HEK293T (cell line): Measurements from ENCODE around the gene FBXO34.
"Not testable (repeated sequence)": the region's sequence is repeated elsewhere in the genome, so short reads cannot be mapped to it uniquely, and the experiment has no call there.

Experiments used
- CTCF ChIA-PET: fragments of 350-600 bp; formaldehyde crosslinking; extraction: SDS; loops from one replicate; lab custom pipeline; 2021; ENCODE audit warnings: antibody characterized with exemption, inconsistent platforms; lab: Yijun Ruan, JAX
- POLR2A ChIA-PET: fragments of 350-600 bp; formaldehyde crosslinking; extraction: SDS; loops from one replicate; lab custom pipeline; 2020; ENCODE audit warnings: antibody characterized with exemption, inconsistent platforms; lab: Yijun Ruan, JAX
- DNase-seq: peaks from one replicate; pipeline ENCODE4 v3.0.0; 2012; ENCODE audit warnings: mixed read lengths; ENCODE audit errors: extremely low spot score
- ARNT ChIP-seq: fragments of 450-650 bp; IDR thresholded peaks from 2 replicates; pipeline ENCODE4 v1.6.1; 2017; ENCODE audit warnings: mild to moderate bottlenecking
- BHLHE40 ChIP-seq: fragments of 450-650 bp; IDR thresholded peaks from 2 replicates; pipeline ENCODE4 v1.6.1; 2016; ENCODE audit warnings: mild to moderate bottlenecking, moderate library complexity, borderline replicate concordance
- CTBP1 ChIP-seq: fragments of 450-650 bp; IDR thresholded peaks from 2 replicates; pipeline ENCODE4 v1.6.1; 2016; ENCODE audit warnings: borderline replicate concordance
- ELF4 ChIP-seq: fragments of 450-650 bp; IDR thresholded peaks from 2 replicates; pipeline ENCODE4 v1.6.1; 2017; ENCODE audit warnings: antibody characterized with exemption
- FOXA1 ChIP-seq: fragments of 450-650 bp; IDR thresholded peaks from 2 replicates; pipeline ENCODE4 v1.6.1; 2016; ENCODE audit warnings: mild to moderate bottlenecking
- FOXK2 ChIP-seq: fragments of 450-650 bp; IDR thresholded peaks from 2 replicates; pipeline ENCODE4 v1.6.1; 2016; ENCODE audit warnings: mild to moderate bottlenecking
- FOXM1 ChIP-seq: fragments of 450-650 bp; IDR thresholded peaks from 2 replicates; pipeline ENCODE4 v1.6.1; 2017; ENCODE audit warnings: mild to moderate bottlenecking, borderline replicate concordance
- HDGF ChIP-seq: fragments of 450-650 bp; IDR thresholded peaks from 2 replicates; pipeline ENCODE4 v1.6.1; 2017; ENCODE audit warnings: antibody characterized with exemption, borderline replicate concordance
- L3MBTL2 ChIP-seq: fragments of 450-650 bp; conservative IDR thresholded peaks from 2 replicates; pipeline ENCODE4 v1.6.1; 2016; ENCODE audit warnings: mild to moderate bottlenecking
- LEF1 ChIP-seq: fragments of 450-650 bp; IDR thresholded peaks from 2 replicates; pipeline ENCODE4 v1.6.1; 2017; ENCODE audit warnings: mild to moderate bottlenecking, borderline replicate concordance
- NFRKB ChIP-seq: fragments of 450-650 bp; IDR thresholded peaks from 2 replicates; pipeline ENCODE4 v1.6.1; 2016; ENCODE audit warnings: mild to moderate bottlenecking, moderate library complexity
- PKNOX1 ChIP-seq: fragments of 450-650 bp; IDR thresholded peaks from 2 replicates; pipeline ENCODE4 v1.6.1; 2016
- SP1 ChIP-seq: fragments of 450-650 bp; IDR thresholded peaks from 2 replicates; pipeline ENCODE4 v1.6.1; 2017
- SUZ12 ChIP-seq: fragments of 450-650 bp; IDR thresholded peaks from 2 replicates; pipeline ENCODE4 v1.6.1; 2016; ENCODE audit warnings: mild to moderate bottlenecking
- TARDBP ChIP-seq: fragments of 450-650 bp; IDR thresholded peaks from 2 replicates; pipeline ENCODE4 v1.6.1; 2016
- ZNF384 ChIP-seq: fragments of 450-650 bp; IDR thresholded peaks from 2 replicates; pipeline ENCODE4 v1.6.1; 2016

FBXO34 gene

GRCh38 chr14:55303125-55303499 lies 31.9 kb downstream of the FBXO34 start:
- TF ChIP-seq FOXA1 (no peak), FOXK2 (no peak), PKNOX1 (no peak), TARDBP (no peak), L3MBTL2 (no peak), FOXM1 (no peak), ARNT (no peak), SP1 (no peak), LEF1 (no peak), CTBP1 (no peak), NFRKB (no peak), BHLHE40 (no peak), SUZ12 (no peak), ZNF384 (no peak), ELF4 (no peak), HDGF (no peak)
- ChIA-PET POLR2A (no interaction called here), CTCF (no interaction called here)
- DNase-seq, result no peak

- ChIA-PET CTCF (no interaction called here), POLR2A (no interaction called here)
- no peak for DNase-seq
- TF ChIP-seq FOXM1, result no peak
- no peak for TF ChIP-seq ELF4
- TF ChIP-seq TARDBP, result no peak
- TF ChIP-seq CTBP1, result no peak
- no peak for TF ChIP-seq L3MBTL2
- TF ChIP-seq HDGF, result no peak
- TF ChIP-seq FOXA1, result no peak
- TF ChIP-seq SP1, result no peak
- no peak for TF ChIP-seq PKNOX1
- TF ChIP-seq LEF1, result no peak
- TF ChIP-seq ARNT, result no peak
Observed at GRCh38 chr14:55303691-55304145, 32.5 kb downstream of the FBXO34 start.

- DNase-seq, result no peak
- no peak for TF ChIP-seq FOXA1
- TF ChIP-seq PKNOX1, result peak; percentile 43; the same call in 1 of the 2 replicates
- CTCF ChIA-PET, result no interaction called here
- POLR2A ChIA-PET, result no interaction called here
Observed at GRCh38 chr14:55306938-55307589, 35.8 kb downstream of the FBXO34 start.

GRCh38 chr14:55309154-55309553 lies 37.9 kb downstream of the FBXO34 start:
- CTCF ChIA-PET, result interaction anchor here (0.7 to 1.0 kb wide), 2 partner anchors 23 to 107 kb away, joined by 3 read pairs; no protein-coding TSS in a partner anchor
- no peak for TF ChIP-seq FOXA1
- TF ChIP-seq FOXK2, result no peak
- TF ChIP-seq CTBP1, result no peak
- no peak for TF ChIP-seq LEF1
- TF ChIP-seq L3MBTL2, result no peak
- TF ChIP-seq PKNOX1, result no peak
- TF ChIP-seq ELF4, result no peak
- no peak for TF ChIP-seq SP1
- no peak for TF ChIP-seq ZNF384
- TF ChIP-seq ARNT, result no peak
- TF ChIP-seq FOXM1, result no peak
- TF ChIP-seq NFRKB, result no peak
- no peak for TF ChIP-seq BHLHE40
- no peak for DNase-seq
- POLR2A ChIA-PET, result no interaction called here

GRCh38 chr14:55309761-55310365 lies 38.6 kb downstream of the FBXO34 start:
- TF ChIP-seq ZNF384 (no peak), CTBP1 (no peak), LEF1 (no peak), TARDBP (no peak), ARNT (no peak), FOXM1 (no peak), FOXK2 (no peak), BHLHE40 (no peak), FOXA1 (no peak)
- ChIA-PET CTCF (no interaction called here), POLR2A (no interaction called here)
- DNase-seq, result no peak

GRCh38 chr14:55312379-55313030 lies 41.3 kb downstream of the FBXO34 start:
- DNase-seq, CTCF ChIA-PET, POLR2A ChIA-PET: not testable (repeated sequence)
